PFSK-1 (cell line): Measurements from ENCODE around the gene SLC48A1.

Experiments used
- FOXP2 ChIP-seq: optimal IDR thresholded peaks from 2 replicates; pipeline ENCODE3; 2011; ENCODE audit warnings: borderline replicate concordance, control low read depth, inconsistent platforms; ENCODE audit not compliant: insufficient read depth; ENCODE audit errors: extremely low read length, extremely low read depth
- POLR2AphosphoS5 ChIP-seq: IDR thresholded peaks from 2 replicates; pipeline ENCODE4 v1.6.1; 2012; ENCODE audit warnings: low read depth, mild to moderate bottlenecking, control low read depth, low read length, moderate library complexity
- REST ChIP-seq, 2 experiments: IDR thresholded peaks; 2 replicates each; pipeline versions ENCODE4 v1.6.1 to v1.8.0; 2011 to 2012; ENCODE audit warnings: low read depth in 2 of 2, low read length in 2 of 2, control low read depth in 1 of 2, inconsistent platforms in 1 of 2, mild to moderate bottlenecking in 1 of 2, moderate library complexity in 1 of 2; ENCODE audit not compliant: insufficient read depth in 1 of 2
- SIN3A ChIP-seq: IDR thresholded peaks from 2 replicates; pipeline ENCODE4 v1.6.1; 2012; ENCODE audit warnings: mild to moderate bottlenecking, low read length, moderate library complexity, borderline replicate concordance; ENCODE audit not compliant: insufficient read depth
- TAF1 ChIP-seq: IDR thresholded peaks from 2 replicates; pipeline ENCODE4 v1.6.1; 2012; ENCODE audit warnings: low read length, control low read depth, borderline replicate concordance; ENCODE audit not compliant: insufficient read depth

- no peak for TF ChIP-seq POLR2AphosphoS5
- TF ChIP-seq SIN3A = no peak
- no peak for TF ChIP-seq TAF1
- TF ChIP-seq REST (IDR thresholded peaks at IDR 0.05; ENCODE audit: insufficient read depth in 1 of 2, low read depth in 2 of 2, low read length in 2 of 2) = no peak
- no peak for TF ChIP-seq FOXP2
Measured at GRCh38 chr12:47742253-47742825, 30.7 kb upstream of the SLC48A1 start.
